Right atrium auricular region (tissue), 2 donors: ENCODE data around the gene FGD6. TPM values are rescaled to one million over a fixed set of nuclear protein-coding genes. Genes with fewer than 3 reads are reported as not detected.
A peak's percentile ranks its signal among the peaks of the same experiment; 100 is the strongest.
"Not testable (repeated sequence)": the region's sequence is repeated elsewhere in the genome, so short reads cannot be mapped to it uniquely, and the experiment has no call there.

Experiments used
- DNase-seq: peaks from one replicate; pipeline ENCODE4 v3.0.0-alpha.2; 2019; ENCODE audit warnings: low spot score
- H3K27ac ChIP-seq, 2 donors: fragments of 200-600 bp; sonication (generic); 1 replicate in 1 of 2; 2 replicates in 1 of 2; pipeline ENCODE4 v1.5.1; 2016 to 2019
- H3K27me3 ChIP-seq, 2 donors: fragments of 200-600 bp; sonication (generic); one replicate each; pipeline versions ENCODE4 v1.5.1 to v1.6.0; 2017 to 2019
- H3K36me3 ChIP-seq: fragments of 200-600 bp; sonication (generic); one replicate; pipeline ENCODE4 v1.5.1; 2016
- H3K4me1 ChIP-seq, 2 donors: fragments of 200-600 bp; sonication (generic); one replicate each; pipeline versions ENCODE4 v1.5.1 to v1.6.0; 2017 to 2019
- H3K4me3 ChIP-seq, 2 donors: fragments of 200-600 bp; sonication (generic); 1 replicate in 1 of 2; 2 replicates in 1 of 2; pipeline ENCODE4 v1.5.1; 2017 to 2019; ENCODE audit warnings: mild to moderate bottlenecking in 1 of 2, moderate library complexity in 1 of 2
- H3K9me3 ChIP-seq, 2 donors: fragments of 200-600 bp; sonication (generic); one replicate each; pipeline ENCODE4 v1.5.1; 2019
- CTCF ChIP-seq, 2 donors: fragments of 200-600 bp; sonication (generic); IDR thresholded peaks; one replicate each; pipeline ENCODE4 v1.5.1; 2019; ENCODE audit warnings: antibody characterized with exemption in 2 of 2
- total RNA-seq, 2 donors: library from RNA; depleted of rRNA; stranded (reverse); fragments of >200 nt; gene quantifications; one replicate each; pipeline ENCODE4 v1.1.0, GENCODE V29; 2016

Gene FGD6
- total RNA-seq, 2 donors from 2014 or later: 15.8 to 16.9 TPM

- TF ChIP-seq CTCF (IDR thresholded peaks at IDR 0.05): no peak
- Histone ChIP-seq H3K9me3 (no peaks in the 10 kb centered on the region), H3K36me3 (peaks cover 14% of the 10 kb centered on the region), H3K4me1 (peaks cover 0 to 24% of the 10 kb centered on the region in 2 donors), H3K27me3 (no peaks in the 10 kb centered on the region), H3K27ac (peak overlapping the region; percentile 41 to 85), H3K4me3 (peak overlapping the region in 1 of 2 donors; percentile 2)
- no peak for DNase-seq
Measured at GRCh38 chr12:95100264-95101190, 116.7 kb downstream of the FGD6 start.

- Histone ChIP-seq H3K9me3 (no peaks in the 10 kb centered on the region), H3K27ac (peak overlapping the region in 1 of 2 donors; percentile 85), H3K27me3 (no peaks in the 10 kb centered on the region), H3K4me3 (no peak overlapping the region), H3K4me1 (peaks cover 0 to 24% of the 10 kb centered on the region in 2 donors), H3K36me3 (peaks cover 10% of the 10 kb centered on the region)
- no peak for TF ChIP-seq CTCF (IDR thresholded peaks at IDR 0.05)
- DNase-seq: no peak
Measured at GRCh38 chr12:95099270-95099790, 117.9 kb downstream of the FGD6 start.

GRCh38 chr12:95096852-95097251, 120.4 kb downstream of the FGD6 start:
- H3K4me1 ChIP-seq: peaks cover 0 to 24% of the 10 kb centered on the region in 2 donors
- DNase-seq: no peak
- no peak for TF ChIP-seq CTCF (IDR thresholded peaks at IDR 0.05)
- H3K27ac ChIP-seq: peak overlapping the region; percentile 2 to 68
- no peaks in the 10 kb centered on the region for H3K9me3 ChIP-seq
- H3K27me3 ChIP-seq: no peaks in the 10 kb centered on the region
- H3K4me3 ChIP-seq: no peak overlapping the region
- peaks cover 8% of the 10 kb centered on the region for H3K36me3 ChIP-seq

- DNase-seq: no peak
- H3K4me1 ChIP-seq: peaks cover 0 to 24% of the 10 kb centered on the region in 2 donors
- H3K27me3 ChIP-seq: no peaks in the 10 kb centered on the region
- no peak for TF ChIP-seq CTCF (IDR thresholded peaks at IDR 0.05)
- peak overlapping the region; percentile 2 to 68 for H3K27ac ChIP-seq
- peaks cover 10% of the 10 kb centered on the region for H3K36me3 ChIP-seq
- no peaks in the 10 kb centered on the region for H3K9me3 ChIP-seq
- H3K4me3 ChIP-seq: no peak overlapping the region
Measured at GRCh38 chr12:95096378-95096777, 120.9 kb downstream of the FGD6 start.

GRCh38 chr12:95095866-95096265, 121.4 kb downstream of the FGD6 start:
- H3K4me3 ChIP-seq, H3K9me3 ChIP-seq, H3K27me3 ChIP-seq, DNase-seq: not testable (repeated sequence)
- Histone ChIP-seq H3K27ac (peak overlapping the region in 1 of 2 donors; percentile 68), H3K4me1 (peaks cover 0 to 24% of the 10 kb centered on the region in 2 donors), H3K36me3 (peaks cover 10% of the 10 kb centered on the region)

- H3K4me1 ChIP-seq: peaks cover 0 to under 1% of the 10 kb centered on the region in 2 donors
- H3K4me3 ChIP-seq: no peak overlapping the region
- DNase-seq: no peak
- H3K27me3 ChIP-seq: no peaks in the 10 kb centered on the region
- TF ChIP-seq CTCF (IDR thresholded peaks at IDR 0.05): no peak
- peaks cover 22% of the 10 kb centered on the region for H3K36me3 ChIP-seq
- no peak overlapping the region for H3K27ac ChIP-seq
- H3K9me3 ChIP-seq: no peaks in the 10 kb centered on the region
Measured at GRCh38 chr12:95089462-95089861, 127.8 kb downstream of the FGD6 start.
